PC-9 (cell line): ENCODE measurements around the gene PDHX.

Experiments used
- EZH2 ChIP-seq: fragments of 200-600 bp; sonication (generic); IDR thresholded peaks from 2 replicates; pipeline ENCODE4 v1.8.0; 2017; ENCODE audit warnings: antibody characterized with exemption, low read depth
- TF ChIP-seq, protein P1 (sequence below): fragments of 200-600 bp; sonication (generic); conservative IDR thresholded peaks from 2 replicates; pipeline ENCODE4 v1.6.1; 2017; ENCODE audit warnings: mixed run types, antibody characterized with exemption, mild to moderate bottlenecking, moderate library complexity

DNA sequence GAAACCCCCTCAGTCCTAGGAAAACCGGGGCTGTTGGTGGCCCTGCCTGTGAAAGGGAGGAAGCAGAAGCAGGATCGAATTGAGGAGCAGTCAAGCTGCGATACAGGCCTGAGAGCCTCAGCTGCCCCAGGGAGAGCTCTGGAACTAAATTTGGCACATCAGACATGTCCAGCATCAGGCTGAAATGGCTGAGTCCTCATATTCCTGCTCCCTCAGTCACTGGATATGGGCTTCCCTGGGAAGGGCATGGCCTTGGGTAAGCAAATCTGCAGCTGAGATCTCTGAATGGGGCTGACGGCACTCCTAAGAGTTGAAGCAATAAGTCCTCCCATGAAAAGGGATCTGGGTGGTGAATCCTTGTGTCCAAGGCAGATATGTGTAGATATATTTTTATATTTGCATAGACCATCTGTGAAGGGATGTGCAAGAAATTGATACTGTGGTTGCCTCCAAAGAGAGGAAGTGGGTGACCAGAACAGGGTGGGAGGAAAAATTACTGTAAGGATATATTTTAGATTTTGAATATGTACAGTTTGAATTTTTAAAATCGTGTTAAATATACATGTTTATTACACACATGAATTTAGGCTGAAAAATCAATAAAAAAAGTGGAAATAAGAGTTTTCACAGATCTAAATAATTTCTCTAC, 45.7 kb upstream of the PDHX start:
- TF ChIP-seq, protein P1, sequence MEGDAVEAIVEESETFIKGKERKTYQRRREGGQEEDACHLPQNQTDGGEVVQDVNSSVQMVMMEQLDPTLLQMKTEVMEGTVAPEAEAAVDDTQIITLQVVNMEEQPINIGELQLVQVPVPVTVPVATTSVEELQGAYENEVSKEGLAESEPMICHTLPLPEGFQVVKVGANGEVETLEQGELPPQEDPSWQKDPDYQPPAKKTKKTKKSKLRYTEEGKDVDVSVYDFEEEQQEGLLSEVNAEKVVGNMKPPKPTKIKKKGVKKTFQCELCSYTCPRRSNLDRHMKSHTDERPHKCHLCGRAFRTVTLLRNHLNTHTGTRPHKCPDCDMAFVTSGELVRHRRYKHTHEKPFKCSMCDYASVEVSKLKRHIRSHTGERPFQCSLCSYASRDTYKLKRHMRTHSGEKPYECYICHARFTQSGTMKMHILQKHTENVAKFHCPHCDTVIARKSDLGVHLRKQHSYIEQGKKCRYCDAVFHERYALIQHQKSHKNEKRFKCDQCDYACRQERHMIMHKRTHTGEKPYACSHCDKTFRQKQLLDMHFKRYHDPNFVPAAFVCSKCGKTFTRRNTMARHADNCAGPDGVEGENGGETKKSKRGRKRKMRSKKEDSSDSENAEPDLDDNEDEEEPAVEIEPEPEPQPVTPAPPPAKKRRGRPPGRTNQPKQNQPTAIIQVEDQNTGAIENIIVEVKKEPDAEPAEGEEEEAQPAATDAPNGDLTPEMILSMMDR: no peak
- no peak for TF ChIP-seq EZH2
